Endodermal cell (in vitro differentiated cells): ENCODE data around the gene EPN3. TPM values are rescaled to one million over a fixed set of nuclear protein-coding genes. Genes with fewer than 3 reads are reported as not detected.

ENCODE experiments used
- DNase-seq: peaks from one replicate; pipeline ENCODE4 v3.0.0-alpha.2; 2017
- H3K27ac ChIP-seq: 2 replicates; pipeline ENCODE4 v1.5.1; 2013; ENCODE audit warnings: mild to moderate bottlenecking, low read depth, low read length, moderate library complexity
- H3K27me3 ChIP-seq: 2 replicates; pipeline ENCODE4 v1.6.1; 2013; ENCODE audit warnings: mild to moderate bottlenecking, low read length, moderate library complexity; ENCODE audit not compliant: insufficient read depth, control insufficient read depth, poor library complexity, severe bottlenecking
- H3K36me3 ChIP-seq: 2 replicates; pipeline ENCODE4 v1.7.0; 2013; ENCODE audit warnings: mild to moderate bottlenecking, low read length, moderate library complexity; ENCODE audit not compliant: control insufficient read depth, insufficient read depth
- H3K4me1 ChIP-seq: one replicate; pipeline ENCODE4 v1.7.0; 2013; ENCODE audit warnings: low read length; ENCODE audit not compliant: control insufficient read depth, insufficient read depth
- H3K4me3 ChIP-seq: 2 replicates; pipeline ENCODE4 v1.5.1; 2013; ENCODE audit warnings: mild to moderate bottlenecking, low read length, moderate library complexity
- H3K9ac ChIP-seq: 2 replicates; pipeline ENCODE4 v1.6.1; 2013; ENCODE audit warnings: mild to moderate bottlenecking, low read length, moderate library complexity; ENCODE audit not compliant: poor library complexity, severe bottlenecking; ENCODE audit errors: extremely low read depth
- H3K9me3 ChIP-seq: 2 replicates; pipeline ENCODE4 v1.6.1; 2013; ENCODE audit warnings: mild to moderate bottlenecking, low read length, moderate library complexity; ENCODE audit not compliant: control insufficient read depth
- H3K27ac Mint-ChIP-seq: 2 replicates; pipeline ENCODE4 v1.8.0; 2020; ENCODE audit warnings: mixed read lengths
- H3K27me3 Mint-ChIP-seq: 2 replicates; pipeline ENCODE4 v1.8.0; 2021; ENCODE audit warnings: mild to moderate bottlenecking, mixed read lengths; ENCODE audit not compliant: insufficient read depth
- H3K36me3 Mint-ChIP-seq: 2 replicates; pipeline ENCODE4 v1.8.0; 2020; ENCODE audit warnings: low read depth, mixed read lengths
- H3K4me1 Mint-ChIP-seq: 2 replicates; pipeline ENCODE4 v1.8.0; 2020; ENCODE audit warnings: mixed read lengths
- H3K4me3 Mint-ChIP-seq: 2 replicates; pipeline ENCODE4 v1.8.0; 2020; ENCODE audit warnings: mild to moderate bottlenecking, moderate library complexity, mixed read lengths
- H3K9me3 Mint-ChIP-seq: 2 replicates; pipeline ENCODE4 v1.8.0; 2020; ENCODE audit warnings: mild to moderate bottlenecking, mixed read lengths
- WGBS, 2 experiments: methylation state at CpG; one replicate each; pipeline versions ENCODE4 v1.1.5 to v1.1.7; 2013; ENCODE audit warnings: missing lambda C conversion rate in 2 of 2, mixed read lengths in 1 of 2; ENCODE audit not compliant: insufficient coverage in 1 of 2, insufficient read length in 1 of 2; 5-methylcytosine and 5-hydroxymethylcytosine counted together
- total RNA-seq, 2 donors: library from RNA; stranded (reverse); fragmentation: NEBNext Ultra II Directional in 1 of 2; extraction: Animal tissue kit (Norgen Biotek cat#: 25700) in 1 of 2; gene quantifications; 2 replicates in 1 of 2; 3 replicates in 1 of 2; pipeline ENCODE4 v1.2.1, GENCODE V29; 2021
- TF ChIP-seq, protein P1 (sequence below): fragments of 200-600 bp; sonication (generic); conservative IDR thresholded peaks from 2 replicates; pipeline ENCODE4 v1.5.0; 2021; ENCODE audit warnings: antibody characterized with exemption, mild to moderate bottlenecking

The EPN3 gene
- total RNA-seq, 2 donors from 2014 or later, result 0.66 TPM; not detected in 1

GRCh38 chr17:50590946-50591737 is 58.6 kb downstream of the EPN3 start:
- H3K27ac Mint-ChIP-seq, result no peak overlapping the region
- Histone ChIP-seq H3K36me3 (no peaks in the 10 kb centered on the region), H3K27me3 (no peaks in the 10 kb centered on the region), H3K4me1 (peaks cover 16% of the 10 kb centered on the region), H3K9me3 (no peaks in the 10 kb centered on the region), H3K27ac (no peak overlapping the region), H3K4me3 (no peak overlapping the region), H3K9ac (no peak overlapping the region)
- H3K27me3 Mint-ChIP-seq, result peaks cover 4% of the 10 kb centered on the region
- H3K4me3 Mint-ChIP-seq, result no peak overlapping the region
- H3K4me1 Mint-ChIP-seq, result peaks cover 20% of the 10 kb centered on the region
- 93 to 98% methylated on average over 11 to 24 of the region's 24 CpGs for WGBS, 2 experiments
- TF ChIP-seq, protein P1, sequence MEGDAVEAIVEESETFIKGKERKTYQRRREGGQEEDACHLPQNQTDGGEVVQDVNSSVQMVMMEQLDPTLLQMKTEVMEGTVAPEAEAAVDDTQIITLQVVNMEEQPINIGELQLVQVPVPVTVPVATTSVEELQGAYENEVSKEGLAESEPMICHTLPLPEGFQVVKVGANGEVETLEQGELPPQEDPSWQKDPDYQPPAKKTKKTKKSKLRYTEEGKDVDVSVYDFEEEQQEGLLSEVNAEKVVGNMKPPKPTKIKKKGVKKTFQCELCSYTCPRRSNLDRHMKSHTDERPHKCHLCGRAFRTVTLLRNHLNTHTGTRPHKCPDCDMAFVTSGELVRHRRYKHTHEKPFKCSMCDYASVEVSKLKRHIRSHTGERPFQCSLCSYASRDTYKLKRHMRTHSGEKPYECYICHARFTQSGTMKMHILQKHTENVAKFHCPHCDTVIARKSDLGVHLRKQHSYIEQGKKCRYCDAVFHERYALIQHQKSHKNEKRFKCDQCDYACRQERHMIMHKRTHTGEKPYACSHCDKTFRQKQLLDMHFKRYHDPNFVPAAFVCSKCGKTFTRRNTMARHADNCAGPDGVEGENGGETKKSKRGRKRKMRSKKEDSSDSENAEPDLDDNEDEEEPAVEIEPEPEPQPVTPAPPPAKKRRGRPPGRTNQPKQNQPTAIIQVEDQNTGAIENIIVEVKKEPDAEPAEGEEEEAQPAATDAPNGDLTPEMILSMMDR, result no peak
- H3K36me3 Mint-ChIP-seq, result no peaks in the 10 kb centered on the region
- no peak for DNase-seq
- no peaks in the 10 kb centered on the region for H3K9me3 Mint-ChIP-seq

GRCh38 chr17:50593321-50593720 is 60.8 kb downstream of the EPN3 start:
- Histone ChIP-seq H3K27ac (peak overlapping the region; percentile 40), H3K27me3 (no peaks in the 10 kb centered on the region), H3K9me3 (no peaks in the 10 kb centered on the region), H3K36me3 (no peaks in the 10 kb centered on the region), H3K4me3 (no peak overlapping the region), H3K4me1 (peaks cover 8% of the 10 kb centered on the region), H3K9ac (no peak overlapping the region)
- DNase-seq, result peak; percentile 89
- no peaks in the 10 kb centered on the region for H3K36me3 Mint-ChIP-seq
- peaks cover 4% of the 10 kb centered on the region for H3K27me3 Mint-ChIP-seq
- H3K9me3 Mint-ChIP-seq, result no peaks in the 10 kb centered on the region
- H3K4me3 Mint-ChIP-seq, result no peak overlapping the region
- 30 to 54% methylated on average over 2 to 10 of the region's 10 CpGs for WGBS, 2 experiments
- H3K27ac Mint-ChIP-seq, result peak overlapping the region; percentile 52
- TF ChIP-seq, protein P1, result no peak
- peaks cover 10% of the 10 kb centered on the region for H3K4me1 Mint-ChIP-seq

Other genes starting within 250 kb of the EPN3 start
- 10 to 100 TPM; 54.1 to 65.9 TPM for gene XYLT2, start 186.6 kb upstream of the EPN3 start, total RNA-seq
- 10 to 100 TPM; 70.9 to 76.7 TPM for gene MRPL27, start 159.6 kb upstream of the EPN3 start, total RNA-seq
- 10 to 100 TPM; 14.1 to 26.8 TPM for gene EME1, start 159.5 kb upstream of the EPN3 start, total RNA-seq
- gene LRRC59, start 135.2 kb upstream of the EPN3 start, total RNA-seq, result 10 to 100 TPM; 87.9 to 98.2 TPM
- 10 to 100 TPM; 61.7 to 76.5 TPM for gene ACSF2, start 106.5 kb upstream of the EPN3 start, total RNA-seq
- under 1 TPM in 1 of 2 donors, not detected in 1; 0.15 TPM for gene CHAD, start 63.9 kb upstream of the EPN3 start, total RNA-seq
- 10 to 100 TPM; 26.6 to 35.8 TPM for gene RSAD1, start 53.9 kb upstream of the EPN3 start, total RNA-seq
- 1 to 10 TPM; 3.5 to 7.1 TPM for gene MYCBPAP, start 24.3 kb upstream of the EPN3 start, total RNA-seq
- 10 to 100 TPM; 40.4 to 40.5 TPM for gene SPATA20, start 14.4 kb downstream of the EPN3 start, total RNA-seq
- 1 to 10 TPM in 1 of 2 donors, under 1 TPM in 1; 0.84 to 1.1 TPM for gene CACNA1G, start 28.0 kb downstream of the EPN3 start, total RNA-seq
- gene ABCC3, start 102.1 kb downstream of the EPN3 start, total RNA-seq, result under 1 TPM; 0.22 to 0.91 TPM
- gene ANKRD40, start 175.2 kb downstream of the EPN3 start, total RNA-seq, result 10 to 100 TPM; 44.9 to 60.3 TPM
- gene LUC7L3, start 186.9 kb downstream of the EPN3 start, total RNA-seq, result 100 to 1,000 TPM; 122 to 169 TPM
- not detected for gene ANKRD40CL, start 234.8 kb downstream of the EPN3 start, total RNA-seq